GM20431 (cell line): ENCODE results near the gene PRAMEF17.
"Not testable (repeated sequence)": the region's sequence is repeated elsewhere in the genome, so short reads cannot be mapped to it uniquely, and the experiment has no call there.

Source experiments
- in situ Hi-C: fragments of 300-500 bp; cut with MseI, MboI; formaldehyde crosslinking; loops from one replicate; pipeline ENCODE4 v1.15.0; 2020; ENCODE audit warnings: low sequenced_read_pairs; ENCODE audit not compliant: unreplicated experiment

Gene PRAMEF17

GRCh38 chr1:13439104-13439783, 49.8 kb downstream of the PRAMEF17 start:
- in situ Hi-C loops = not testable (repeated sequence)
